PC-3 (cell line): ENCODE measurements around the gene ADAMTSL2.

Source experiments
- EZH2phosphoT487 ChIP-seq: fragments of 300-600 bp; sonication (generic); IDR thresholded peaks from 2 replicates; pipeline ENCODE4 v1.6.1; 2018; ENCODE audit warnings: mild to moderate bottlenecking, antibody characterized with exemption, low read length, borderline replicate concordance
- TF ChIP-seq, protein P1 (sequence below): fragments of 300-600 bp; sonication (generic); conservative IDR thresholded peaks from 2 replicates; pipeline ENCODE4 v1.5.1; 2017; ENCODE audit warnings: antibody characterized with exemption, low read depth, mild to moderate bottlenecking, low read length

GRCh38 chr9:133528001-133528875 is 6.3 kb upstream of the ADAMTSL2 start:
- TF ChIP-seq, protein P1, sequence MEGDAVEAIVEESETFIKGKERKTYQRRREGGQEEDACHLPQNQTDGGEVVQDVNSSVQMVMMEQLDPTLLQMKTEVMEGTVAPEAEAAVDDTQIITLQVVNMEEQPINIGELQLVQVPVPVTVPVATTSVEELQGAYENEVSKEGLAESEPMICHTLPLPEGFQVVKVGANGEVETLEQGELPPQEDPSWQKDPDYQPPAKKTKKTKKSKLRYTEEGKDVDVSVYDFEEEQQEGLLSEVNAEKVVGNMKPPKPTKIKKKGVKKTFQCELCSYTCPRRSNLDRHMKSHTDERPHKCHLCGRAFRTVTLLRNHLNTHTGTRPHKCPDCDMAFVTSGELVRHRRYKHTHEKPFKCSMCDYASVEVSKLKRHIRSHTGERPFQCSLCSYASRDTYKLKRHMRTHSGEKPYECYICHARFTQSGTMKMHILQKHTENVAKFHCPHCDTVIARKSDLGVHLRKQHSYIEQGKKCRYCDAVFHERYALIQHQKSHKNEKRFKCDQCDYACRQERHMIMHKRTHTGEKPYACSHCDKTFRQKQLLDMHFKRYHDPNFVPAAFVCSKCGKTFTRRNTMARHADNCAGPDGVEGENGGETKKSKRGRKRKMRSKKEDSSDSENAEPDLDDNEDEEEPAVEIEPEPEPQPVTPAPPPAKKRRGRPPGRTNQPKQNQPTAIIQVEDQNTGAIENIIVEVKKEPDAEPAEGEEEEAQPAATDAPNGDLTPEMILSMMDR = no peak
- no peak for TF ChIP-seq EZH2phosphoT487
